Natural killer cell treated with Interleukin-12 subunit alpha and Interleukin-12 subunit beta and Interleukin-15 and Interleukin-18, amount 100 ng/mL, for 72 hours (primary cell): ENCODE results near the gene DRGX. TPM values are rescaled to one million over a fixed set of nuclear protein-coding genes. Genes with fewer than 3 reads are reported as not detected.

Experiments
- ATAC-seq, 2 donors: fragments of 150-1000 bp; cut with Tn5 transposase in 1 of 2; sonication (Bioruptor Pico), chemical (Tn5 transposase) in 1 of 2; 2 replicates each; pipeline ENCODE4 v1.10.0; 2021
- DNase-seq: peaks from one replicate; pipeline ENCODE4 v3.0.0; 2022; ENCODE audit warnings: low spot score
- H3K27ac Mint-ChIP-seq, 2 donors: 1 replicate in 1 of 2; 2 replicates in 1 of 2; pipeline ENCODE4 v1.8.0; 2022; ENCODE audit warnings: mixed read lengths in 2 of 2, mild to moderate bottlenecking in 1 of 2, moderate library complexity in 1 of 2
- H3K27me3 Mint-ChIP-seq, 2 donors: 1 replicate in 1 of 2; 2 replicates in 1 of 2; pipeline ENCODE4 v1.8.0; 2022; ENCODE audit warnings: mixed read lengths in 2 of 2
- H3K36me3 Mint-ChIP-seq: one replicate; pipeline ENCODE4 v1.8.0; 2022; ENCODE audit warnings: mixed read lengths
- H3K4me1 Mint-ChIP-seq, 2 donors: 1 replicate in 1 of 2; 2 replicates in 1 of 2; pipeline ENCODE4 v1.8.0; 2022; ENCODE audit warnings: low read depth in 2 of 2, mixed read lengths in 2 of 2, mild to moderate bottlenecking in 1 of 2
- H3K4me3 Mint-ChIP-seq: one replicate; pipeline ENCODE4 v1.8.0; 2022; ENCODE audit warnings: mixed read lengths
- H3K9me3 Mint-ChIP-seq: 2 replicates; pipeline ENCODE4 v1.8.0; 2022; ENCODE audit warnings: mixed read lengths
- total RNA-seq, 2 donors: library from RNA; stranded (reverse); gene quantifications; one replicate each; pipeline ENCODE4 v1.2.3, GENCODE V29; 2022

DRGX gene
- total RNA-seq, 2 donors from 2014 or later: not detected

GRCh38 chr10:49398986-49399385 is 3.1 kb upstream of the DRGX start:
- Mint-ChIP-seq H3K4me3 (peak overlapping the region; percentile 57), H3K36me3 (no peaks in the 10 kb centered on the region), H3K9me3 (no peaks in the 10 kb centered on the region), H3K27me3 (peaks cover 39 to 53% of the 10 kb centered on the region in 2 donors), H3K27ac (no peak overlapping the region), H3K4me1 (peaks cover 8 to 11% of the 10 kb centered on the region in 2 donors)
- ATAC-seq (no peak), DNase-seq (no peak)

GRCh38 chr10:49398000-49398861 is 2.3 kb upstream of the DRGX start:
- peaks cover 8 to 11% of the 10 kb centered on the region in 2 donors for H3K4me1 Mint-ChIP-seq
- H3K36me3 Mint-ChIP-seq: no peaks in the 10 kb centered on the region
- no peaks in the 10 kb centered on the region for H3K9me3 Mint-ChIP-seq
- H3K4me3 Mint-ChIP-seq: peak overlapping the region; percentile 57
- peaks cover 39 to 53% of the 10 kb centered on the region in 2 donors for H3K27me3 Mint-ChIP-seq
- peak overlapping the region in 1 of 2 donors; percentile 39 for H3K27ac Mint-ChIP-seq
- DNase-seq (peak; percentile 74), ATAC-seq (peak; percentile 90 to 91)

- H3K27ac Mint-ChIP-seq: no peak overlapping the region
- no peaks in the 10 kb centered on the region for H3K36me3 Mint-ChIP-seq
- DNase-seq: no peak
- peak overlapping the region; percentile 57 for H3K4me3 Mint-ChIP-seq
- H3K4me1 Mint-ChIP-seq: peaks cover 8 to 11% of the 10 kb centered on the region in 2 donors
- peaks cover 40 to 51% of the 10 kb centered on the region in 2 donors for H3K27me3 Mint-ChIP-seq
- no peaks in the 10 kb centered on the region for H3K9me3 Mint-ChIP-seq
- peak in 1 of 2 donors; percentile 53 for ATAC-seq
Observed at GRCh38 chr10:49397036-49397999, 1.4 kb upstream of the DRGX start.

GRCh38 chr10:49396666-49396999 is 744 bp upstream of the DRGX start:
- Mint-ChIP-seq H3K4me1 (peaks cover 8 to 11% of the 10 kb centered on the region in 2 donors), H3K27me3 (peaks cover 41 to 51% of the 10 kb centered on the region in 2 donors), H3K4me3 (no peak overlapping the region), H3K36me3 (no peaks in the 10 kb centered on the region), H3K9me3 (no peaks in the 10 kb centered on the region), H3K27ac (no peak overlapping the region)
- DNase-seq (no peak), ATAC-seq (no peak)

- no peak for DNase-seq
- Mint-ChIP-seq H3K27me3 (peaks cover 50 to 62% of the 10 kb centered on the region in 2 donors), H3K9me3 (no peaks in the 10 kb centered on the region), H3K27ac (no peak overlapping the region), H3K4me1 (peaks cover 8 to 11% of the 10 kb centered on the region in 2 donors), H3K36me3 (no peaks in the 10 kb centered on the region), H3K4me3 (no peak overlapping the region)
- ATAC-seq: no peak
Observed at GRCh38 chr10:49394933-49395740, 752 bp downstream of the DRGX start.

GRCh38 chr10:49393757-49394156 is 2.1 kb downstream of the DRGX start:
- H3K9me3 Mint-ChIP-seq: no peaks in the 10 kb centered on the region
- no peak overlapping the region for H3K4me3 Mint-ChIP-seq
- no peak overlapping the region for H3K27ac Mint-ChIP-seq
- ATAC-seq (no peak), DNase-seq (no peak)
- no peaks in the 10 kb centered on the region for H3K36me3 Mint-ChIP-seq
- H3K4me1 Mint-ChIP-seq: peaks cover 7 to 10% of the 10 kb centered on the region in 2 donors
- H3K27me3 Mint-ChIP-seq: peaks cover 55 to 64% of the 10 kb centered on the region in 2 donors

GRCh38 chr10:49393301-49393700 is 2.6 kb downstream of the DRGX start:
- no peak overlapping the region for H3K4me3 Mint-ChIP-seq
- no peaks in the 10 kb centered on the region for H3K36me3 Mint-ChIP-seq
- no peaks in the 10 kb centered on the region for H3K9me3 Mint-ChIP-seq
- no peak for DNase-seq
- peaks cover 2 to 7% of the 10 kb centered on the region in 2 donors for H3K4me1 Mint-ChIP-seq
- H3K27me3 Mint-ChIP-seq: peaks cover 51 to 63% of the 10 kb centered on the region in 2 donors
- no peak for ATAC-seq
- no peak overlapping the region for H3K27ac Mint-ChIP-seq

GRCh38 chr10:49389361-49389933 is 6.4 kb downstream of the DRGX start:
- Mint-ChIP-seq H3K27ac (no peak overlapping the region), H3K36me3 (no peaks in the 10 kb centered on the region), H3K4me3 (no peak overlapping the region), H3K4me1 (peaks cover 0 to under 1% of the 10 kb centered on the region in 2 donors), H3K9me3 (no peaks in the 10 kb centered on the region), H3K27me3 (peaks cover 42 to 57% of the 10 kb centered on the region in 2 donors)
- DNase-seq (no peak), ATAC-seq (no peak)

- no peaks in the 10 kb centered on the region for H3K4me1 Mint-ChIP-seq
Observed at GRCh38 chr10:49388161-49388560, 7.7 kb downstream of the DRGX start.

GRCh38 chr10:49387071-49387470 is 8.8 kb downstream of the DRGX start:
- Mint-ChIP-seq H3K4me3 (no peak overlapping the region), H3K9me3 (no peaks in the 10 kb centered on the region), H3K4me1 (no peaks in the 10 kb centered on the region), H3K36me3 (no peaks in the 10 kb centered on the region), H3K27ac (no peak overlapping the region), H3K27me3 (peaks cover 27 to 36% of the 10 kb centered on the region in 2 donors)
- DNase-seq (no peak), ATAC-seq (no peak)

More at GRCh38 chr10:49388161-49388560, 7.7 kb downstream of the DRGX start:
- Mint-ChIP-seq H3K27ac (no peak overlapping the region), H3K4me3 (no peak overlapping the region), H3K27me3 (peaks cover 32 to 45% of the 10 kb centered on the region in 2 donors), H3K9me3 (no peaks in the 10 kb centered on the region), H3K36me3 (no peaks in the 10 kb centered on the region)
- ATAC-seq (no peak), DNase-seq (no peak)

GRCh38 chr10:49385939-49386922 is 9.7 kb downstream of the DRGX start:
- peaks cover 21 to 28% of the 10 kb centered on the region in 2 donors for H3K27me3 Mint-ChIP-seq

More at GRCh38 chr10:49385939-49386922, 9.7 kb downstream of the DRGX start:
- Mint-ChIP-seq H3K36me3 (no peaks in the 10 kb centered on the region), H3K27ac (no peak overlapping the region), H3K4me1 (no peaks in the 10 kb centered on the region), H3K4me3 (no peak overlapping the region), H3K9me3 (no peaks in the 10 kb centered on the region)
- no peak for ATAC-seq
- DNase-seq: no peak
